Anterior cingulate cortex (tissue), 58 donors: ENCODE data around the gene ATP1A3.
A peak's percentile ranks its signal among the peaks of the same experiment; 100 is the strongest.
"Not testable (repeated sequence)": the region's sequence is repeated elsewhere in the genome, so short reads cannot be mapped to it uniquely, and the experiment has no call there.

Experiments
- DNase-seq, 58 donors: peaks; one replicate each; lab custom pipeline; 2025; lab: John Stamatoyannopoulos, UW

ATP1A3 gene

DNA sequence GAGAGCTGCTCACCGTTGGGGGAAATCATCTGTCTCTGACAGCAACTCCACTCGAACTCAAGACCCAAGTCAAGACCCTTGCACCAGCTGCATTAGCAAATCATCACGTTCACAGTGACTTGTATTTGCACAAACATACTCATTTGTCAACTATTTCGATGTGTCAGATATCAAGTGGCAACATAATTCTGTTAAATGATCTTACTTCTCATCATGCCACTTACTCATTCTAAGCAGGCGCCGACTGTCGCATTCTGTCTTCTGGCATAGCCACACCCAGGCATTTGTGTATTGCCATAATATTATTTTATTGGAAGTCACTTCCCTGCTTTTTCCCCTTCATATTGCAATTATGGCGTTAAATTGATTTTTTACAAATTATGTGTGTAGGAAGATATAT, 23.0 kb upstream of the ATP1A3 start:
- DNase-seq: no peak

GRCh38 chr19:42012747-42013146, 18.7 kb upstream of the ATP1A3 start:
- DNase-seq: not testable (repeated sequence)

- no peak for DNase-seq
These were observed 16.5 kb upstream of the ATP1A3 start for GRCh38 chr19:42010245-42011126.

GRCh38 chr19:42006569-42006968, 12.5 kb upstream of the ATP1A3 start:
- DNase-seq: no peak

- DNase-seq: no peak
These were observed 11.5 kb upstream of the ATP1A3 start for GRCh38 chr19:42005504-42005903.

- no peak for DNase-seq
These were observed 9.7 kb upstream of the ATP1A3 start for GRCh38 chr19:42003506-42004294.

- no peak for DNase-seq
These were observed 5.8 kb upstream of the ATP1A3 start for GRCh38 chr19:41999878-42000208.

DNA sequence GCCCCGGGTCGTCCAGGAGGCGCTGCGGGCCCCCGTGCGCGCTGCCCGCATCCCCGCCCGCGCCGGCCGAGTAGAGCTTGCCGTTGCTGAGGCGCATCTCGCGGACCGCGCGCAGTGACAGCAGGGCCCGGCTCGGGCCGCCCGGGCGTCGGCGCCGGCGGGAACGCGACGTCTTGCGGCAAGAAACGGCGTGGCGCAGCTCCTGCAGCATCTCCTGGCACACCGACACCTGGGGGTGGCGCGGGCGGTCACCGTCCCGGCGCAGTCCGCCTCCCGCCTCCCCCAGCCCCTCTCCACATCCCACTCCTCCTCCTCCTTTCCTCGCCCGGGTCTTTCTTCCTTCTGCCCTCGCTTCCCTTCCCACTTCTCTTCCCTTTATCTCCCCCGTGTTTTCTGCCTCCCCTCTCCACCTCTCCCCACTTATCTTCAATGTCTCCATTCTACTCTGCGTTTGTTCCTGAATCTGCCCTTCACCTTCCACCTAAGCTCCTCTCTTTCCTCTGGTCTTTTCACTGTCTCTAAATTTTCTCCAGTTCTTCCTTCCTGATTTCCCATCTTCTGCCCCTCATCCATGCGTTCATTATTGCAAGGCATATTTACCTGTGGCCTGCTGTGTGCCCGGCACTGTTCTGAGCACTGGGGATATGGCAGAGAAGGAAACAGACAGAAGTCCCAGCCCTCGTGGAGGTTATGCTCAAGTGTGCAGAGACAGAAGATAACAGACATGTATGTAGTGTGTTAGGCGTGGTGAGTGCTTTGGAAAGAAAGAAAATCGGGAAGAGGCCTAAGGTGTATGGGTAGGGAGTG, 5.2 kb upstream of the ATP1A3 start:
- peak in 3 of 58 donors; percentile 6 to 26 (median 16) for DNase-seq

- DNase-seq: peak in 22 of 58 donors; percentile 3 to 52 (median 18)
These were observed 4.4 kb upstream of the ATP1A3 start for GRCh38 chr19:41998246-41999020.

- peak in 15 of 58 donors; percentile 15 to 66 (median 48) for DNase-seq
These were observed 3.8 kb upstream of the ATP1A3 start for GRCh38 chr19:41997851-41998229.

GRCh38 chr19:41997121-41997850, 3.3 kb upstream of the ATP1A3 start:
- DNase-seq: peak in 26 of 58 donors; percentile 6 to 66 (median 40)

- DNase-seq: peak in 37 of 58 donors; percentile 4 to 78 (median 44)
These were observed 2.1 kb upstream of the ATP1A3 start for GRCh38 chr19:41995959-41996797.

- DNase-seq: peak in 10 of 58 donors; percentile 4 to 35 (median 20)
These were observed 1.2 kb upstream of the ATP1A3 start for GRCh38 chr19:41994994-41995958.

GRCh38 chr19:41994521-41994971, 516 bp upstream of the ATP1A3 start:
- peak in 15 of 58 donors; percentile 18 to 74 (median 53) for DNase-seq

DNA sequence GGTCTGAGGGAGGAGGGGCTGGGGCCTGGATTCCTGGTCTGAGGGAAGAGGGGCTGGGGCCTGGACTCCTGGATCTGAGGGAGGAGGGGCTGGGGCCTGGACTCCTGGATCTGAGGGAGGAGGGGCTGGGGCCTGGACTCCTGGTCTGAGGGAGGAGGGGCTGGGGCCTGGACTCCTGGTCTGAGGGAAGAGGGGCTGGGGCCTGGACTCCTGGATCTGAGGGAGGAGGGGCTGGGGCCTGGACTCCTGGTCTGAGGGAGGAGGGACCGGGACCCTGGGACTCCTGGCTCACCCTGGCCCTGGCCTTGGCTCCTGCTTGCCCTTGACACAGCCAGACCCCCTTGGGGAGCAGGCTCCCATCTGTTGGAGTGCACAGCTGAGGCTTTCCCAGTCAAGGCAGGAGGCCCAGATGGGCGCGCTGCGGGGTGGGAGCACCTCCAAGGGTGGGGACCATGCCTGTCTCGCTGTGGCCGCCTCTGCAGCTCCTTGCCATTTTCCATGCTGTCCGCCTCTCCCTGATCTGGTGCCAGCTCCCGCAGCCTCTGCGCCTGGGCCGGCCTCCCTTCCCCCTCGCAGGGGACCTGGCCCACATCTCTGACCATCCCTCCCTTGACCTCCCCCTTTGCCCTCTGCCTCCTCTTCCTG, 2.0 kb downstream of the ATP1A3 start:
- peak in 7 of 58 donors; percentile 2 to 48 (median 7) for DNase-seq

DNA sequence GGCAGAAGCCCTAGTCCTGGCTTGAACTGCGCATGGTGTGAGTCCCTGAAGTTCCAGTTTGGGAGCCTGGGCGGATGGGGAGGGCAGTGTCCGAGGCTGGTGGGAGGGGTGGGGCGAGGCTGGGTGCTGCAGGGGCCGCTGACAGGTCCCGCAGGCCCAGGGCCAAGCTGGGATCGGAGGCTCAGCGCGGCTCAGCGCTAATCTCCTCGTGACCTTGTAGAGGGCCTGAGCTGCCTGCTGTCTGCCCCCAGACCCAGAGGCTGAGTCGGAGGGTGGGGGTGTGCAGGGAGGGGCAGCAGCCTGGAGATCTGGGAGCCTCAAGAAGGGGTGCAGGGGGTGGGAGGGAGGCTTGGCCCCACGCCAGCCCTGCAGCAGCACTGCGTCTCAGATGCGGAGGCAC, 3.0 kb downstream of the ATP1A3 start:
- DNase-seq: no peak
